Measurements from ENCODE around the gene GGTLC3.
"Not testable (repeated sequence)": the region's sequence is repeated elsewhere in the genome, so short reads cannot be mapped to it uniquely, and the experiment has no call there.

Gene GGTLC3

DNA sequence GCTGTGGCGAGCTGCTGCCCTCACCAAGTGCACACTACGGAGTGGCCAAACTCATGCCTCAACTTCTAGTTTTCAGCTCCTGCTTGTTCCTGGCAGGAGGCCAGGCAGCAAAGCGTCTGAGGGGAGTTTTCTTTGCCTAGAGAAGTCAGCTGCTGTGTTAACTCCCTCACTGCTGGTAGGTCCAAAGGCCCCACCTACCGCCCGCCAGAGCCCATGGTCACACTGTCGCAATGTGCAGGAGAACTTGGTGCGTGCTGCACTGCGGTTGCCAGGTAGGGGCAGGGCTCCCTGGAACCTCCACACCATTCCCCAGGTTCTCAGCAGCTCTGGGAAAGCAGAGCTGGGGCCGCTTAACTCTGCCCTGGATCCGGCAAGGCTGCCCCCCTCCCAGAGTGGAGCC lies 5.6 kb downstream of the GGTLC3 start:
- not testable (repeated sequence) for DNase-seq

DNA sequence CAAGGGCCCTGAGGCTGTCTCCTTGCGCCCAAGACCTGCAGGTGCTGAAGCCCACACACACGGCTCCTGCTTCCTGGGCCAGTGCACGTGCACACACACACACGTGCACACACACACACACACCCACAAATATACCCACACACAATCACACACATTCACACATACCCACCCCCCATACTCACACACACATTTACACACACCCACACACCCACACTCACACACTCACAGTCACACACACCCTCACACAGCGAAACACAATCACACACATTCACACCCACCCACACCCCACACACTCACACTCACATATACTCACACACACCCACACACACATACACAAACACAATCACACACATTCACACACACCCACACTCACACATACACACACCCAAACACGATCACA lies 6.6 kb downstream of the GGTLC3 start:
- not testable (repeated sequence) for DNase-seq

DNA sequence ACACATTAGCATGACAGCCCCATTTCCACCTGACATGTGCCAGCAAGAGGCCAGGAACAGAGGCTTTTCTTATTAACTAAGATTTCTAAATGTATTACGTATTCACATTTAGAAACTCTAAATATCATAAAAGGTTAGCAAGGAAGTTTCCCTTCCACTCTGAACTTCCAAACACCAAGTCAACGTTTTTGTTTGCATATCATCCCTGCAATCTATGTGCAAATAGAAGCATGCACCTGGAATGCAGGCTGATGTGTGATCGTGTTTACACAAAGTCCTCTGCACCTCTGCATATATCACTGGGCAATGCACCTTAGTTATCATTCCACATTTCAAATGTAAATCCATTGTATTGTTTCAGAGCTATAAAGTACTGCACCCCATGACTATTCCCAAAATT lies 21.7 kb downstream of the GGTLC3 start:
- DNase-seq, result not testable (repeated sequence)

Data from activated naive CD4-positive, alpha-beta T cell (primary cell).